Astrocyte (in vitro differentiated cells and primary cell): ENCODE results near the gene BCOR. TPM values are rescaled to one million over a fixed set of nuclear protein-coding genes. Genes with fewer than 3 reads are reported as not detected.

ENCODE experiments used
- DNase-seq: peaks from one replicate; pipeline ENCODE4 v3.0.0-alpha.2; 2010; ENCODE audit warnings: low read depth
- FAIRE-seq: peaks from 2 replicates; lab custom pipeline; 2011; peaks lifted over from hg19 to GRCh38; lab: Jason Lieb, UNC
- H2AFZ ChIP-seq: 2 replicates; pipeline ENCODE4 v1.6.0; 2012; ENCODE audit warnings: low read depth, low read length, inconsistent platforms
- H3K27ac ChIP-seq: 2 replicates; pipeline ENCODE4 v1.5.1; 2011; ENCODE audit warnings: low read depth, low read length, inconsistent platforms
- H3K27me3 ChIP-seq: 2 replicates; pipeline ENCODE4 v1.6.0; 2011; ENCODE audit warnings: low read length, inconsistent platforms; ENCODE audit not compliant: insufficient read depth
- H3K36me3 ChIP-seq: 2 replicates; pipeline ENCODE4 v1.5.1; 2011; ENCODE audit warnings: low read length, inconsistent platforms; ENCODE audit not compliant: insufficient read depth
- H3K4me1 ChIP-seq: 2 replicates; pipeline ENCODE4 v1.5.1; 2011; ENCODE audit warnings: low read length, inconsistent platforms; ENCODE audit not compliant: insufficient read depth
- H3K4me2 ChIP-seq: 2 replicates; pipeline ENCODE4 v1.6.0; 2012; ENCODE audit warnings: low read length, inconsistent platforms
- H3K4me3 ChIP-seq: 2 replicates; pipeline ENCODE4 v1.5.1; 2011; ENCODE audit warnings: low read depth, mild to moderate bottlenecking, low read length, inconsistent platforms; ENCODE audit not compliant: insufficient read depth
- H3K79me2 ChIP-seq: 2 replicates; pipeline ENCODE4 v1.6.0; 2012; ENCODE audit warnings: mild to moderate bottlenecking, low read length, inconsistent platforms; ENCODE audit not compliant: insufficient read depth
- H3K9ac ChIP-seq: 2 replicates; pipeline ENCODE4 v1.6.0; 2012; ENCODE audit warnings: mild to moderate bottlenecking, low read length, inconsistent platforms
- H3K9me3 ChIP-seq: 2 replicates; pipeline ENCODE4 v1.5.1; 2012; ENCODE audit warnings: low read depth, mild to moderate bottlenecking, low read length, inconsistent platforms; ENCODE audit not compliant: insufficient read depth
- H4K20me1 ChIP-seq: 2 replicates; pipeline ENCODE4 v1.6.0; 2012; ENCODE audit warnings: low read length, inconsistent platforms; ENCODE audit not compliant: insufficient read depth
- H3K27ac Mint-ChIP-seq: one replicate; pipeline ENCODE4 v1.8.0; 2021; ENCODE audit warnings: mild to moderate bottlenecking, mixed read lengths; ENCODE audit not compliant: unreplicated experiment
- H3K27me3 Mint-ChIP-seq: one replicate; pipeline ENCODE4 v1.8.0; 2021; ENCODE audit warnings: low read depth, mixed read lengths; ENCODE audit not compliant: unreplicated experiment
- H3K36me3 Mint-ChIP-seq: one replicate; pipeline ENCODE4 v1.8.0; 2021; ENCODE audit warnings: low read depth, mixed read lengths; ENCODE audit not compliant: unreplicated experiment
- H3K4me1 Mint-ChIP-seq: one replicate; pipeline ENCODE4 v1.8.0; 2021; ENCODE audit warnings: low read depth, mixed read lengths; ENCODE audit not compliant: unreplicated experiment
- H3K4me3 Mint-ChIP-seq: one replicate; pipeline ENCODE4 v1.8.0; 2021; ENCODE audit warnings: mild to moderate bottlenecking, moderate library complexity, mixed read lengths; ENCODE audit not compliant: unreplicated experiment
- H3K9me3 Mint-ChIP-seq: one replicate; pipeline ENCODE4 v1.8.0; 2021; ENCODE audit warnings: mild to moderate bottlenecking, mixed read lengths; ENCODE audit not compliant: unreplicated experiment
- CTCF ChIP-seq: IDR thresholded peaks from 2 replicates; pipeline ENCODE4 v1.5.1; 2011; ENCODE audit warnings: low read depth, mild to moderate bottlenecking, inconsistent platforms, low read length, moderate library complexity; ENCODE audit not compliant: insufficient read depth
- EZH2 ChIP-seq: IDR thresholded peaks from 2 replicates; pipeline ENCODE4 v1.6.1; 2012; ENCODE audit warnings: mild to moderate bottlenecking, low read length, inconsistent platforms; ENCODE audit not compliant: insufficient read depth
- total RNA-seq: library from RNA; stranded (reverse); gene quantifications from 2 replicates; pipeline ENCODE4 v1.2.1, GENCODE V29; 2021

BCOR gene
- total RNA-seq, 1 donor from 2014 or later: 9.0 TPM

- H3K9me3 ChIP-seq: no peaks in the 10 kb centered on the region
- no peaks in the 10 kb centered on the region for H3K27me3 ChIP-seq
- no peak for TF ChIP-seq EZH2
- TF ChIP-seq CTCF: no peak
- H3K36me3 ChIP-seq: no peaks in the 10 kb centered on the region
- peaks cover 2% of the 10 kb centered on the region for H3K36me3 Mint-ChIP-seq
- H3K27ac Mint-ChIP-seq: no peak overlapping the region
- DNase-seq (no peak), FAIRE-seq (no peak)
- H3K9ac ChIP-seq: no peak overlapping the region
- H3K4me1 Mint-ChIP-seq: peaks cover 2% of the 10 kb centered on the region
- H3K4me1 ChIP-seq: peaks cover 19% of the 10 kb centered on the region
- H2AFZ ChIP-seq: no peak overlapping the region
- H3K4me3 Mint-ChIP-seq: no peak overlapping the region
- peaks cover 33% of the 10 kb centered on the region for H3K27me3 Mint-ChIP-seq
- H3K9me3 Mint-ChIP-seq: peaks cover 3% of the 10 kb centered on the region
- peaks cover 3% of the 10 kb centered on the region for H4K20me1 ChIP-seq
- H3K79me2 ChIP-seq: no peaks in the 10 kb centered on the region
- H3K4me3 ChIP-seq: no peak overlapping the region
- no peak overlapping the region for H3K27ac ChIP-seq
- H3K4me2 ChIP-seq: no peak overlapping the region
Measured at GRCh38 chrX:40143001-40143400, 45.2 kb upstream of the BCOR start.

GRCh38 chrX:40142417-40142816, 44.7 kb upstream of the BCOR start:
- H3K9me3 Mint-ChIP-seq: peaks cover 2% of the 10 kb centered on the region
- H3K4me2 ChIP-seq: no peak overlapping the region
- no peak overlapping the region for H3K9ac ChIP-seq
- peaks cover 2% of the 10 kb centered on the region for H3K36me3 Mint-ChIP-seq
- no peak overlapping the region for H2AFZ ChIP-seq
- peaks cover 19% of the 10 kb centered on the region for H3K4me1 ChIP-seq
- no peak for TF ChIP-seq EZH2
- TF ChIP-seq CTCF: no peak
- peaks cover 3% of the 10 kb centered on the region for H4K20me1 ChIP-seq
- no peak overlapping the region for H3K27ac Mint-ChIP-seq
- DNase-seq (no peak), FAIRE-seq (peak; percentile 59)
- H3K9me3 ChIP-seq: no peaks in the 10 kb centered on the region
- H3K4me3 ChIP-seq: no peak overlapping the region
- H3K4me1 Mint-ChIP-seq: peaks cover 2% of the 10 kb centered on the region
- H3K36me3 ChIP-seq: no peaks in the 10 kb centered on the region
- H3K27ac ChIP-seq: no peak overlapping the region
- H3K27me3 ChIP-seq: no peaks in the 10 kb centered on the region
- H3K27me3 Mint-ChIP-seq: peaks cover 33% of the 10 kb centered on the region
- no peak overlapping the region for H3K4me3 Mint-ChIP-seq
- no peaks in the 10 kb centered on the region for H3K79me2 ChIP-seq

GRCh38 chrX:40140706-40141499, 43.1 kb upstream of the BCOR start:
- Mint-ChIP-seq H3K9me3 (no peaks in the 10 kb centered on the region), H3K27ac (no peak overlapping the region), H3K4me1 (peaks cover 2% of the 10 kb centered on the region), H3K36me3 (peaks cover 2% of the 10 kb centered on the region), H3K4me3 (no peak overlapping the region), H3K27me3 (peaks cover 35% of the 10 kb centered on the region)
- peak overlapping the region; percentile 11 for H3K4me2 ChIP-seq
- no peak overlapping the region for H3K27ac ChIP-seq
- no peaks in the 10 kb centered on the region for H3K9me3 ChIP-seq
- no peaks in the 10 kb centered on the region for H3K79me2 ChIP-seq
- peak; percentile 20 for FAIRE-seq
- no peaks in the 10 kb centered on the region for H3K27me3 ChIP-seq
- H2AFZ ChIP-seq: no peak overlapping the region
- DNase-seq: peak; percentile 60
- no peak overlapping the region for H3K4me3 ChIP-seq
- H3K4me1 ChIP-seq: peaks cover 19% of the 10 kb centered on the region
- TF ChIP-seq EZH2 (no peak), CTCF (no peak)
- peaks cover 3% of the 10 kb centered on the region for H4K20me1 ChIP-seq
- H3K36me3 ChIP-seq: no peaks in the 10 kb centered on the region
- no peak overlapping the region for H3K9ac ChIP-seq
